SK-N-SH (cell line): ENCODE results near the gene AKAP6.

Source experiments
- TCF12 ChIP-seq: IDR thresholded peaks from 2 replicates; pipeline ENCODE4 v1.4.0; 2012
- TF ChIP-seq, protein P1 (sequence below): fragments of 200-600 bp; sonication (generic); IDR thresholded peaks from 2 replicates; pipeline ENCODE4 v1.6.1; 2017; ENCODE audit warnings: antibody characterized with exemption, mild to moderate bottlenecking, moderate library complexity

DNA sequence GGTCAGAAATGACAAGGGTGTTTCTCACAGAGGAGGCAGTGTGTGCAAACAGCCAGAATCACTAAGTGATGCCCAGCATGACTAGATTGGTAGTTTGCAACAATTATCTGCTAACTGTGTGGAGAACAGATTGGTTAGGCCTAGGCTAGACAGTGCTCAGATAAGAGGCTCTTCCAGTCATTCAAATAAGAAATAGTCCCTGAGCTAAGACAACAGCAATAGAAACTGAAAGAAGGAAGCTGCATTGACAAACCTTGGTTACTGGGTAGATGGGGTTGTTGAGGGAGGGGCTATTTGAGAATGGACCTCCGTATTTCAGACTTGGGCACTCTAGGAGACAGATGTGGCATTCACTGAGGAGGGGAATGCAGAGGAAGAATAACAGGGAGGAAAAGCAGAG lies 354.6 kb downstream of the AKAP6 start:
- TF ChIP-seq, protein P1, sequence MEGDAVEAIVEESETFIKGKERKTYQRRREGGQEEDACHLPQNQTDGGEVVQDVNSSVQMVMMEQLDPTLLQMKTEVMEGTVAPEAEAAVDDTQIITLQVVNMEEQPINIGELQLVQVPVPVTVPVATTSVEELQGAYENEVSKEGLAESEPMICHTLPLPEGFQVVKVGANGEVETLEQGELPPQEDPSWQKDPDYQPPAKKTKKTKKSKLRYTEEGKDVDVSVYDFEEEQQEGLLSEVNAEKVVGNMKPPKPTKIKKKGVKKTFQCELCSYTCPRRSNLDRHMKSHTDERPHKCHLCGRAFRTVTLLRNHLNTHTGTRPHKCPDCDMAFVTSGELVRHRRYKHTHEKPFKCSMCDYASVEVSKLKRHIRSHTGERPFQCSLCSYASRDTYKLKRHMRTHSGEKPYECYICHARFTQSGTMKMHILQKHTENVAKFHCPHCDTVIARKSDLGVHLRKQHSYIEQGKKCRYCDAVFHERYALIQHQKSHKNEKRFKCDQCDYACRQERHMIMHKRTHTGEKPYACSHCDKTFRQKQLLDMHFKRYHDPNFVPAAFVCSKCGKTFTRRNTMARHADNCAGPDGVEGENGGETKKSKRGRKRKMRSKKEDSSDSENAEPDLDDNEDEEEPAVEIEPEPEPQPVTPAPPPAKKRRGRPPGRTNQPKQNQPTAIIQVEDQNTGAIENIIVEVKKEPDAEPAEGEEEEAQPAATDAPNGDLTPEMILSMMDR: no peak
- TF ChIP-seq TCF12: no peak
